ENCODE measurements around the gene DSCAM.

GRCh38 chr21:40829308-40829707 is 17.6 kb downstream of the DSCAM start:
- TF ChIP-seq EZH2 (IDR thresholded peaks at IDR 0.05) = no peak
- no peak for TF ChIP-seq CTCF (IDR thresholded peaks at IDR 0.05)
